Osteocyte (in vitro differentiated cells): ENCODE measurements around the gene TCEAL4. TPM values are rescaled to one million over a fixed set of nuclear protein-coding genes. Genes with fewer than 3 reads are reported as not detected.

Source experiments
- DNase-seq: peaks from one replicate; pipeline ENCODE4 v3.0.0; 2021; ENCODE audit warnings: mixed read lengths; ENCODE audit not compliant: unreplicated experiment; ENCODE audit errors: extremely low spot score
- H3K27ac Mint-ChIP-seq: one replicate; pipeline ENCODE4 v1.8.0; 2021; ENCODE audit warnings: mild to moderate bottlenecking, mixed read lengths; ENCODE audit not compliant: unreplicated experiment
- H3K27me3 Mint-ChIP-seq: one replicate; pipeline ENCODE4 v1.8.0; 2021; ENCODE audit warnings: mixed read lengths; ENCODE audit not compliant: unreplicated experiment
- H3K36me3 Mint-ChIP-seq: one replicate; pipeline ENCODE4 v1.8.0; 2021; ENCODE audit warnings: mixed read lengths; ENCODE audit not compliant: unreplicated experiment
- H3K4me1 Mint-ChIP-seq: one replicate; pipeline ENCODE4 v1.8.0; 2021; ENCODE audit warnings: mixed read lengths; ENCODE audit not compliant: unreplicated experiment
- H3K4me3 Mint-ChIP-seq: one replicate; pipeline ENCODE4 v1.8.0; 2021; ENCODE audit warnings: mild to moderate bottlenecking, moderate library complexity, mixed read lengths; ENCODE audit not compliant: unreplicated experiment
- H3K9me3 Mint-ChIP-seq: one replicate; pipeline ENCODE4 v1.8.0; 2021; ENCODE audit warnings: mixed read lengths; ENCODE audit not compliant: unreplicated experiment
- CTCF ChIP-seq: fragments of 200-600 bp; sonication (generic); IDR thresholded peaks from 2 replicates; pipeline ENCODE4 v1.5.0; 2021; ENCODE audit warnings: antibody characterized with exemption, mild to moderate bottlenecking, moderate library complexity
- total RNA-seq: library from RNA; stranded (reverse); gene quantifications from 2 replicates; pipeline ENCODE4 v1.2.1, GENCODE V29; 2021

The TCEAL4 gene
- total RNA-seq, 1 donor from 2014 or later = 96.4 TPM

GRCh38 chrX:103630171-103630511, 44.8 kb downstream of the TCEAL4 start:
- Mint-ChIP-seq H3K27me3 (no peaks in the 10 kb centered on the region), H3K4me1 (peaks cover 7% of the 10 kb centered on the region), H3K36me3 (no peaks in the 10 kb centered on the region), H3K9me3 (no peaks in the 10 kb centered on the region), H3K4me3 (peak overlapping the region; percentile 79), H3K27ac (peak overlapping the region; percentile 88)
- TF ChIP-seq CTCF = no peak
- DNase-seq = no peak

- Mint-ChIP-seq H3K4me3 (no peak overlapping the region), H3K9me3 (no peaks in the 10 kb centered on the region), H3K4me1 (peaks cover 7% of the 10 kb centered on the region), H3K27me3 (no peaks in the 10 kb centered on the region), H3K27ac (no peak overlapping the region), H3K36me3 (no peaks in the 10 kb centered on the region)
- no peak for DNase-seq
- no peak for TF ChIP-seq CTCF
These were observed 45.8 kb downstream of the TCEAL4 start for GRCh38 chrX:103631145-103631544.

DNA sequence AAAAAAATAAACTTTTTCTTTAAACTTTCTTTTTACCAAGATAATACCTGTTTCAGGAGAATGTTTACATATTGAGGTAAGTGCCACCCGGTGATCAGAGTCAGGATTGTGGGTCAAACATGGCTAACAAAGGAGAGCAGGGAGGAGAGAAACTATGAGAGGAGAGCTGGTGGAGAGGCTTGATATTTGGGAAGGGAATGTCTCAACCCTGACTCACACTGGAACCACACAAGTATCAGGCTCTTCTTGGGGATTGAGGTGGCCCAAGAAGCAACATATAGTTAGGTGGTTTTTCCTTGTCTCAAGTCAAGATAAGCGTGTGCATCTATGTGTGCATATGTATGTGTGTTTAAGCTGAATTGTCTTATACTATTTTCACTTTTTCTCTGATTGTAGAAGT, 50.1 kb downstream of the TCEAL4 start:
- no peak overlapping the region for H3K27ac Mint-ChIP-seq

More for the DNA sequence above, 50.1 kb downstream of the TCEAL4 start:
- Mint-ChIP-seq H3K27me3 (no peaks in the 10 kb centered on the region), H3K36me3 (no peaks in the 10 kb centered on the region), H3K4me1 (peaks cover 5% of the 10 kb centered on the region), H3K9me3 (no peaks in the 10 kb centered on the region), H3K4me3 (no peak overlapping the region)
- DNase-seq = no peak
- no peak for TF ChIP-seq CTCF

Other genes starting within 250 kb of the TCEAL4 start
- 77.0 and 90.1 TPM in 2 replicates for gene TCEAL9, start 229.0 kb upstream of the TCEAL4 start, total RNA-seq
- 216 and 224 TPM in 2 replicates for gene BEX3, start 209.0 kb upstream of the TCEAL4 start, total RNA-seq
- 0.24 and 0.68 TPM in 2 replicates for gene RAB40A, start 66.0 kb upstream of the TCEAL4 start, total RNA-seq
- gene TCEAL3, start 22.4 kb downstream of the TCEAL4 start, total RNA-seq = 36.5 and 38.4 TPM in 2 replicates
- gene TCEAL1, start 43.5 kb downstream of the TCEAL4 start, total RNA-seq = 29.3 and 29.8 TPM in 2 replicates
- gene MORF4L2, start 101.2 kb downstream of the TCEAL4 start, total RNA-seq = 417 and 433 TPM in 2 replicates
- gene TMEM31, start 125.4 kb downstream of the TCEAL4 start, total RNA-seq = not detected in 2 replicates
- 0.26 and 0.32 TPM in 2 replicates for gene PLP1, start 191.3 kb downstream of the TCEAL4 start, total RNA-seq
- 2.0 and 2.4 TPM in 2 replicates for gene RAB9B, start 246.7 kb downstream of the TCEAL4 start, total RNA-seq